NCI-H2196 (cell line): Measurements from ENCODE around the gene DET1.
"Not testable (repeated sequence)": the region's sequence is repeated elsewhere in the genome, so short reads cannot be mapped to it uniquely, and the experiment has no call there.

Source experiments
- DNase-seq: peaks from one replicate; lab custom pipeline; 2025; ENCODE audit not compliant: unreplicated experiment; lab: John Stamatoyannopoulos, UW

DET1 gene

DNA sequence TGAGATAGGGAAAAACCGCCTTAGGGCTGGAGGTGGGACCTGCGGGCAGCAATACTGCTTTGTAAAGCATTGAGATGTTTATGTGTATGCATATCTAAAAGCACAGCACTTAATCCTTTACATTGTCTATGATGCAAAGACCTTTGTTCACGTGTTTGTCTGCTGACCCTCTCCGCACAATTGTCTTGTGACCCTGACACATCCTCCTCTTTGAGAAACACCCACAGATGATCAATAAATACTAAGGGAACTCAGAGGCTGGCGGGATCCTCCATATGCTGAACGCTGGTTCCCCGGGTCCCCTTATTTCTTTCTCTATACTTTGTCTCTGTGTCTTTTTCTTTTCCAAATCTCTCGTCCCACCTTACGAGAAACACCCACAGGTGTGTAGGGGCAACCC lies 5.4 kb downstream of the DET1 start:
- not testable (repeated sequence) for DNase-seq

DNA sequence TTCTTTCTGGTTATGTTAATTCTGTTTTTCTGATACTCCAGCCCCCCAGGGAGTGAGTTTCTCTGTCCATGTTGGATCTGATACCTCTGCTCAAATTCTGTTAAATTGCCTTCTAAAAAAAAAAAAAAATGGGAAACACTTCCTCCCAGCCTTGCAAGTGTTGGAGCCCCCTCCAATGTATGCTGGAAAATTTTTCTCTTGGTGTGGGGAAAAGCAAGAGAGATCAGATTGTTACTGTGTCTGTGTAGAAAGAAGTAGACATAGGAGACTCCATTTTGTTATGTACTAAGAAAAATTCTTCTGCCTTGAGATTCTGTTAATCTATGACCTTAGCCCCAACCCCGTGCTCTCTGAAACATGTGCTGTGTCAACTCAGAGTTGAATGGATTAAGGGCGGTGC lies 6.1 kb downstream of the DET1 start:
- DNase-seq: not testable (repeated sequence)

DNA sequence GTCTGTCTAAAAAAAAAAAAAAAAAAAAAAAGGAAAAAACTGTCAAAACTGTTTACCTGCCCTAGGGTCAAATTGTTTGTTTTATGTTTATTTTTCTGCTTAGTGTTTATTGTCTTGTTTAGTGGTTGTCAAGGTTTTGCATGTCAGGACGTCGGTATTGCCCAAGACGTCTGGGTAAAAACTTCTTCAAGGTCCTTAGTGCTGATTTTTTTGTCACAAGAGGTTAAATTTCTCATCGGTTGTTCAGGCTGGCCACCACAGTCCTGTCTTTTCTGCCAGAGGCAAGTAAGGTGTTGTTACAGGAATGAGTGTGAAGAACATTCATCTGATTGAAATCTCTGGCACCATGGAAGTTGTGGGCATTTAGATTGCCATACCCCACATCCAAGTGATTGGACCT lies 7.0 kb downstream of the DET1 start:
- DNase-seq: no peak

DNA sequence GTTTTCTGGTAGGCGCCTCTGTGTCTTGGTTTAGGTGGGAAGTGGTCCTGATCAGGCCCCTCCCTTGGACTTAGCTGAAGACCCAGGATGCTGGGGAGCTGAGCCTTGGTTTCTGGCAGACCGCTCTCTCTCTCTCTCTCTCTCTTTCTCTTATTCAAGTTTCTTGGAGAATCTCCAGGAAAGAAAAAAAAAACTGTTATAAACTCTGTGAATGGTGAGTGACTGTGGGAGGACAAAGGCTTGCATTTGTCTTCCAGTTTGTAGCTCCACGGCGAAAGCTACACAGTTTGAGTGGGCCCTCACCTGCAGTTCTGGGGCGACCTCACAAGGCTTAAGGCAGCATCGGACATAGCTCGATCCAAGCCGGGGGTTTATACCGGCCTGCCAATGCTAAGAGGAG lies 7.5 kb downstream of the DET1 start:
- no peak for DNase-seq

DNA sequence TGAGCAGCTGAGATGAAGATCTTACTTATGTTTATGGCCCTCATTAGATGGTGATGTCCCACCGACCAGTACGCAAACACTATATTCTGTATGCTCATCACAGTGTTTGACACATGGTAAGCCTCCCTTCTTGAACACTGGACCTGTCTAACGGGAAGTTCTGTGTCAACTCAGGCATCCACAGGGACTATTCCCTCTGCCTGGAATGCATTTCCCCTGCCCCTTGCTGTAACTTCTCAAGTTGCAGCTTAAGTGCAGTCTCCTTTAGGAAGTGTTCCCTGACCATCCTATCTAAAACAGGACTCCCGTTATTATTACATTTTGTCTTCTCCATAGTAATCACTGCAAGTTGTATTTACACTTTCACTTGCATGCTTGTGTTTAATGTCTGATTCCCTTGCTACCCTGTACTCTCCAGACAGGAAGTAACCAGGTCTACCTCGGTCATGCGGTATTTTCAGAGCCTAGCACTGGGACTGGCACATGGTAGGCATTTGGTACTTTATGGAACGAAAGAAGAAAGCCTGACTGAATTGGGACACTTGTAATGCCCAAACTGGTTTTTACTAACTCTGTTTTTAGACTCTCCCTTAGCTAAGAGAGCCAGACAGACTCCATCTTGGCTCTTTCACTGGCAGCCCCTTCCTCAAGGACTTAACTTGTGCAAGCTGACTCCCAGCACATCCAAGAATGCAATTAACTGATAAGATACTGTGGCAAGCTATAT lies 8.7 kb downstream of the DET1 start:
- DNase-seq: no peak

DNA sequence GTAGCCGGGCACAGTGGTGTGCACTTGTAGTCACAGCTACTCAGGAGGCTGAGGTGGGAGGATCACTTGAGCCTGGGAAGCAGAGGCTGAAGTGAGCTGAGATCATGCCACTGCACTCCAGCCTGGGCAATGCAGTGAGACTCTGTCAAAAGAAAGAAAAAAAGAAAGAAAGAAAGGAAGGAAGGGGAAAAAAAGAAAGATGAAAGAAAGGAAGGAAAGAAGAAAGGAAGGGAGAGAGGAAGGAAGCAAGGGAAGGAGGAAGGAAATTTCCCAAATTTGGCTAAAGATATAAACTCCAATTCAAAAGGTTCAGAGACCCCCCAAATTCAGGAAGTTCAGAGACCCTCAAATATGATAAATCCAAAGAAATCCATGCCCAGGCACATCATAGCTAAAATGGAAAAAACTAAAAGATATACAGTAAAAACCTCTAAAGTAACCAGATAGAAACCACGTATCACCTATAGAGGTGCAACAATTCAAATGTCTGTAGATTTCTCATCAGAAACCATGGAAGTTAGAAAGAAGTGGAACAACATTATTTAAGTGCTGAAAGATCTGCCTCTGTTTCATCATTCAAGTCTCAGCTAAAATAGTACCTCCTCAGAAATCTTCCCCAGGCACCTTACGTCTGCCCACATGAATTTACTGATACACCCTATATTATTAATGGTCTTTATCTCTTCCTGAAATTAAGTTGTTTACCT lies 10.7 kb downstream of the DET1 start:
- no peak for DNase-seq

DNA sequence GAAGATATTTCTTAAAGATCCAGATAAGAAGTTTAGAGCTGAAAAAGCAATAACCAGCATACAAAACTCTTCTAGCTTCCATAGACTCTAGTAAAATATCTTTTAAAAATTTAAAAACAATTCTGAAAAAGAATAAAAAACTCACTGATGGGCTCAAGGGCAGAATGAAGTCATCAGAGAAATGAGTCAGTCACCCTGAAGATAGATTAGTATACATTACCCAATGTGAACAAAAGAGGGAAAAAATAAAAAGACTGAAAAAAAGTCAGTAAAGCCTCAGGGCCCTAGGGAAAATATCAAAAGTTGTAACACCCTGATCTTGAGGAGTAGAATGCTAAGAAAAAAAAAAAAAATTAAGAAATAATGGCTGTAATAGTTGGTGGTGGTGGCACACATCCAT lies 11.4 kb downstream of the DET1 start:
- no peak for DNase-seq

DNA sequence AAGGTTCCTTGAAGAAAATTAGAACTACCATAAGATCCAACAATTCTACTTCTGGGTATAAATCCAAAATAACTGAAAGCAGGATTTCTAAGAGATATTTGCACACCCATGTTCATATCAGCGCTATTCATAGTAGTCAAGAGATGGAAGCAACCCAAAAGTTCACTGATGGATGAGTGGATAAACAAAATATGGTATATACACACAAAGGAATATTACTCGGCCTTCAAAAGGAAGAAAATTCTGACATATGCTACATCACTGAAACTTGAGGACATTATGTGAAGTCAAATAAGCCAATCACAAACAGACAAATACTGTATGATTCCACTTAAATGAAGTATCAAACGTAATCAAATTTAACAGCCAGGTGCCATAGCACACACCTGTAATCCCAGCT lies 13.1 kb downstream of the DET1 start:
- no peak for DNase-seq

DNA sequence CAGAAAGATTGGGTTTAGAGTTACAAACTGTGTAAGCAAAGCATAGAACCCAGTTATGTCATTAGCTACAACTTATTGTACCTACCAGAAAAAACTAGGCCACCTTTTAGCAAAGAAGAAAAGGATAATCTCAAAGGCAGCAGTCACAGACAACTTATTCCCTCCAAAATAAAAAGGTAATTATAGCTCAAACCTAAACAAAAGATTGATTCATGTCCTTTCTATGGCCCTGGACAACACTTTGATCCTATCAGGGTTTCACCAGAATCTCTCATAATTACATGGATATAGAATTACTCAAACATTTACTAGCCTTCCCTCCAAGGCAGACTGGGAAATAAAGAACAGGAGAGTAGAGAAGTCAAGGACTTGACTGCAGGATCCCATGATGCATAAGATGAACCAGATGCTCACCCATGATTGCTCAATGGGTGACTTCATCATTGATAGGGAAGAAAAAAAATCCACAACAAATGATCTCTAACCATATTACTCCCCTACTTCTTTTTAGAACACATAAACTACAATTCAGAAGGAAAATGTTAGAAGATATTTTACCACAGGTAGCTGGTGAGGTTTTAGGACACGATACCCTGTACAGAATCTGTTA lies 17.4 kb downstream of the DET1 start:
- peak; percentile 6 for DNase-seq

DNA sequence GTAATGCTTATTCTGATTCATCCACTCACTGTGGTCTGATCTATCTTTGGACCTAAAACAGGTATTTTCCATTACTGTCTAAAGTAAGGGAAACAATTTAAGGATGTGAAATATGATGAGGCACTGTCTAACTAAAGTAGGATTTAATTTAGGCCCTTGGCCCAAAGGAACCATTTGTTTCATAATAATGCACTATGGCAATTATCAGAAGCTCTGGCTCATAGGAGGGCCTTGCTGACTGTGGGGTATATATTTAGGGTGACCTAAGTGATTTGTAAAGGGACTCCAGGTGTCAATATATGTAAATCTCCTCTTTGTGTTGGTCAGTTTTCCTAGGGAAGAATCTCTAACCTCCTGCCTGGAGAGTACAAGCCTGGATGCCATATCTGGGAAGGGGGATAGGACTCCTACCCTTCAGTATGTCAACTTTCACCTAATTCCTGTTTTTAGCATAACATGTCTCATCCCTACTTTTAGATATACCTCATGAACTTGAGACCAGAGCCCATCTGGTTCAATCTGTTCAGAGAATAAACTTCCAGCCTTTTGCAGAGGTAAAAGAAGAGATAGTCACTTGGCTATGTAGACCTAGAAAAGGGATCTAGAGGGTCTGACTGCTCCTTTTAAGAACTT lies 20.1 kb downstream of the DET1 start:
- DNase-seq: no peak

DNA sequence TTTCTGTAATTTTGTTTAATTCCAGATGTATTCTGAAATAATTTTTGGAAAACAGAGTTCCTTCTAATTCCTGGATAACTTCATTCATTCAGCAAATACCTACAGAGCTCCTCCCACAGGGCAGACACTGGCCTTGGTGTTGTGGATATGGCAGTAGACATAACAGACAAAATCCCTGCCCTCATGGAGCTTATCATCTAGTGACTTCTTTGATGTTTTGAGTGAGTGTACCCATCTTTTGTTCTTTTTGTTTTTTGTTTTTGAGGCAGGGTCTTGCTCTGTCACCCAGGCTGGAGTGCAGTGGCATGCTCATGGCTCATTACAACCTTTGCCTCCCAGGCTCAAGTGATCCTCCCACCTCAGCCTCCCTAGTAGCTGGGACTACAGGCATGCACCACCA lies 21.1 kb downstream of the DET1 start:
- DNase-seq: no peak

DNA sequence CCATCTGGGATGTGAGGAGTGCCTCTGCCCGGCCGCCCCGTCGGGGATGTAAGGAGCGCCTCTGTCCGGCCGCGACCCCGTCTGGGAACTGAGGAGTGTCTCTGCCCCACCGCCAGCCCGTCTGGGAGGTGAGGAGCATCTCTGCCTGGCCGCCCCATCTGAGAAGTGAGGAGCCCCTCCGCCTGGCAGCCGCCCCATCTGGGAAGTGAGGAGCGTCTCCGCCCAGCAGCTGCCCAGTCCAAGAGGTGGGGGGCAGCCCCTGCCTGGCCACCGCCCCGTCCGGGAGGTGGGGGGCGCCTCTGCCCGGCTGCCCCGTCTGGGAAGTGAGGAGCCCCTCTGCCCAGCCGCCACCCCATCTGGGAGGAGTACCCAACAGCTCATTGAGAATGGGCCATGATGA lies 22.4 kb downstream of the DET1 start:
- not testable (repeated sequence) for DNase-seq

DNA sequence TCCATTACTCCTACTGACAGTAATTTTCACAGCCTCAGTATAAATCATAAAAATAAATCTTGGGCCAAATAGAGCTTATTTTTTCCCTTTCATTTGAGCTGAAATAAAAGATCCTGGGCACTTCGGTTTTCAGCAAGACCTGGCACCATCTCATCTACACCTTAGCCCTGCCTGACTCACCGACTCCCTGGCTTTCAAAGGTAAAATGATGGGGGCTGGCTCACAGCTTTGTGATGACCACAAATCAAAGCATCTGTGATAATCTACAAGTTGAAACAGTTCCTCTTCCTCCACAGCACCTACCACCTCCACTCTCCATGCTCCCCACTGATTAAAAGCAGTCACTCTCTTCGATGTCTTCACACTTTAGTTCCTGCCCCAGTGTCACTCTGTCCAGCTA lies 27.6 kb downstream of the DET1 start:
- DNase-seq: no peak

DNA sequence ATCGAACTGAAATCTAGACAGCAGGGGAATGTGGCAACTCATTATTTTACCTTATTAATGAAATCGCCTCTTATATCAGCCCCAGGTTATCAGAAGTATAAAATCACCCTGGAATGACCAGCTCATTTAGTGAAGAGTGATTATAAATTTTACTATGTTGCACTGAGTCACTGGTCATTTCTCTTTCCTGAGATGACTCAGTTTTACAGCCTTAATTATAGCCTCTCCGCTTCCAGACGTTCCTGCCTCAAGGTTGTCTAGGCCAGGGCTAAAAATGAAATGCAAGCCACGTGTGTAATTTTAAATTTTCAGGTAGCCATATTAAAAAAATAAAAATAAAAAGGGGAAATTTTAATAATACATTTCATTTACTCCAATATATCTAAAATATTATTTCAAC lies 33.3 kb downstream of the DET1 start:
- DNase-seq: no peak

DNA sequence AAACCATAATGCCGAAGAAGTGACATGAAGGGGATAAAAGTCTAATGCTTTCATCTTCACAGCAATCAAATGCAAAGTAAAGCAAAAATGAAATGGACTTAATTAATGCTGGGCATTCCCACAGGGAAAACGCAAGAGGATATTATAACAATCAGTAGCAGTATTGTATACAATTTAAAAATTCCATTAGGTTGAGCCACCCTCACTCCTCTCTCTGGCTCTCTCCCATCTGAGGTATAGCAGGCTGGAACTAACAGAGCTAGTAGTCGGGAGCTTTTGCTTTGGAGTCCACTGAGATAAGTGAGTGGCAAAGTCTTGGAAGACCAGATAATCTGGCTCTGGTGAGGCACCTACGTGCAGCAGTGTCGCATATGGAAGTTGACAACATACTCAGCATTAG lies 33.9 kb downstream of the DET1 start:
- no peak for DNase-seq

DNA sequence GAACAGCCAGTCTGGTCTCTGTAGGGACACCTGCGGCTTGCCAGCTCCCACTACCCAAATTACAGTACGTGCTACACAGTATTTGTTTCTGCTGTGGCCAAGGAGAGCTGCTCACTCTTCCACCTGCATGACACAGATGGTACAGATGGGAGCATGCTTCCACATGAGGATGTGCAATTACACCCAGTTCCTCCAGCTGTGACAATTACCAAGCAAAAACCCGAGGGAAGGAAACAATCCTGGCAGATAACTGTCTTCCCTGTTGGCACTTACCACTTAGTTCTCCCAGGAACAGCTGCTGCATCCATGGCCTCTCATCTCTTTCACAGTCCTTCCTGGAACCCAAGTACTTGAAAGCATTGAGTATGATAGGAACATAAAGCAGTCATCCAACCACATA lies 34.4 kb downstream of the DET1 start:
- DNase-seq: no peak

DNA sequence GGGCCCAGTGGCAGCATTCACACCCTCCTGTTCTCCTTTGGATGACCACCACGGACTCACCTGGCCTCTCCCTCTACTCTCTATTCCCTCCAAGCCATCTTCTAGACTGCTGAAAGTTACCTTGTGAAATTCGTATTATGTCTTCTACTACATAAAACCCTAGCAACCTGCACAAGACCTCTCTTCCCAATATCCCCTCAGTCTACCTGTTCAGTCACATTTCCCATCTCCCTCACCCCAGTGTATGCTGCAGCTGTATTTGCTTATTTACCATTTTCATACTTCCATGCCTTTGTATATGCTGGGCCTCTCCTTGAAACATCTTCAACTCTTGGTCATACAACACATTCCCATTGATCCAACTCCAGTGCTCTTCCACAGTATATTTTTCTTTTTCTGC lies 35.3 kb downstream of the DET1 start:
- DNase-seq: no peak

DNA sequence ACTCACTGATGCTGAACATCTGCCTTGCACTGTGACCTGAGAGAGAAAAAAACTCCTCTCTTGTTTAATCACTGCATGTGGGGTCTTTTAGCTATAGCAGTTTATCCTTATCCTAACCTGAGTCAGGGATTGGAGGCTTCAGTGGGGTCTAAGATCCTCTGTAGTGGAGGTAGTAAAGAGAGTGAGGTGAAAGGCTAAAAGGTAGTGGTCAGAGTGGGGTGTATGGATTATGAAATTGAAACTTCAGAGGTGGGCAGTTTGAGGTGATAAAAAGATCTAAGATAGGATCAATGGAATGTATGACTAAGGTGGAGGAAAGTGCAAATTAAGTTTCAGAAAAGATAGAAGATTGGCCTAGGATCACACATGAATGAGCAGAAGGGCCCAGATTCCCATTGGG lies 36.5 kb downstream of the DET1 start:
- DNase-seq: no peak

DNA sequence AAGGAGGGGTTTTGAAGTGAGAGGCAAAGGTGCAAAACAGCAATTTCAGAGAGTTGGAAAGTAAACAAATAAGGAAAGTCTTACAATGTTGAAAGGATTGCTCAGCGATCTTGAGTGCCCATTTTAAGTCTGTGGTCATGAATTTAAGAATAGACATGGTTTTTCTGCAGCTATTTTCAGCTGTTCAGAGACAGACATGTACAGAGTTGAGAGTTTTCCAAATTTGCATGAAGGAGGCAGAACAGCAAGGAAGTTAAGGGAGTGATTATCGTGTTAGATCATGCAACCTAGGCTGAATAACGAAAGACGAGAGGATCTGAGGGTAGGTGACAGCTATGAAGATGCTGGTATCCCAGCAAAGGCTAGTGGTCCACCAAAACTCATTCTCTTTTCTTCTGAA lies 37.2 kb downstream of the DET1 start:
- DNase-seq: no peak

DNA sequence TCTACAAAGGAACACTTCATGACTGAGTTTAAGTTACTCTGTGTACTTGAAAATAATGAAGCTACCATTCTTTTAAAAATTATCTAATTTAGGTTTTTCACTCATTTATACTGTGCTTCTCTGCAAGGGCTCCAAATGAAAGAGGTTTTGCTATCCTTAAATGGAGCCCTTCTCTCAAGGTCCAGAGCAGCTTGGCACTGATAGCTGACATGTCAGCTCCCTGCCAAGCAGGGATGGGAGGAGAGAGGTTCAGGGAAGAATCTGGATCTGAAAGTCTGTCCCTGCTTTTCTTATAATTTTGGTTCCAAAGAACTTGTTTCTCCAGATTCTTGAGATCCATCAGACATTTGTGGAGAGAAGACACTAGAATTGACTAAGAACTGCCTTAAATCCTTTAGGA lies 39.9 kb downstream of the DET1 start:
- DNase-seq: no peak

DNA sequence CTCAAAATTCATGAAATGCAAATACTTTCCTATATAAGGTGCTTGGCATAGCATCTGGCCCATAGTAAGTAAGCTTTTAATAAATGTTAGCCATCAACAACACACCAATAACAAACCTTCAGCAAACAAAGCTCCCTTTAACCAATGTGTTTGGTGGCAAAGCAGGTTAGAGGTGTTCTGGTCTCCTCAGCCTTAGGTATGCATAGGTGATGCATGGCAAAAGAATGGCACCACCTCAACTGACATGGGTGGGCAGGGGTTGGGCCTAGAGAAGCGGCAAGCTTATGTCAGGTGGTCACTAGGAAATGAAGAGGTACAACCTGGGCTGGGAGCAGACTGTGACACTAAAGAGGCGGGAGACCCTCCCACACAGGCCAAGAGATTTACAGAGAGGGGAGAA lies 40.8 kb downstream of the DET1 start:
- DNase-seq: no peak

DNA sequence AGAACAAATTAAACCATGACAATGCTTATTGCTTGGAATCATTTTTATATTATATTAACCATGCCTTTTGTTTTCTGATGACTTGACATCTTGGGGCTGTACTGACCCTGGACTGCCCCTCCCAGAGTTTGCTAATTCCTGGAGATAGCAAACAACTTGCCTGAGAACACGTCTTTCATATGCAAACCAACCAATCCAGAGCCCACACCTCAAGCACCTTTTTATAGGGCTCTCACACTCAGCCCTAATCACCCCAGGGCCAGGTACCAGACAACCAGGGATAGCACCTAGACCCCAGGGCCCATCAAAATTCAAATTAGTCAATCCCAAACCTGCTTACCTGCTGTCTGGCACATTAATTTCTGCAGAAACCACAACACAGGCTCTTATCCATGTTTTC lies 42.0 kb downstream of the DET1 start:
- no peak for DNase-seq
